ENCODE measurements around the gene PEX19. TPM values are rescaled to one million over a fixed set of nuclear protein-coding genes. Genes with fewer than 3 reads are reported as not detected.

The PEX19 gene
- total RNA-seq, 1 donor from 2014 or later: 33.9 TPM

DNA sequence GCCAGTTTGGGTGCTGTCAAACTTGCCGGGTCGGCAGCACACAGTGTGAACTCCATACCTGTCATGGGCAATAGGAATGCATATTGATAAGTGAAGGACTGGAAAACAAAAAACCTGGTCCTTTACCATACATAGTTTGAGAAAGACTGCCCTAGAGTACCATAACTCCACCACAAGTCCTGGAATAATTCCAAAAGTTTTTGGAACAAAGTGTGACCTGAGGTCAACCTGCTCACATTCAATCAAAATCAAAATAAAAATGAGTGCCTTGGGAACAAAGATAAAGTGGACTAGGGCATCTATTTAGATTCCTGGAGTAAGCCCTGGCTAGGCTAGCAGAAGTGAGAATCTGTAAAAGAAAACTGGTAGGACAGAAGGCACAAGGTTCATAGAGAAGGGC lies 7.6 kb downstream of the PEX19 start:
- no peak for DNase-seq

- no peak for DNase-seq
Measured at GRCh38 chr1:160271025-160271424, 13.9 kb downstream of the PEX19 start.

DNA sequence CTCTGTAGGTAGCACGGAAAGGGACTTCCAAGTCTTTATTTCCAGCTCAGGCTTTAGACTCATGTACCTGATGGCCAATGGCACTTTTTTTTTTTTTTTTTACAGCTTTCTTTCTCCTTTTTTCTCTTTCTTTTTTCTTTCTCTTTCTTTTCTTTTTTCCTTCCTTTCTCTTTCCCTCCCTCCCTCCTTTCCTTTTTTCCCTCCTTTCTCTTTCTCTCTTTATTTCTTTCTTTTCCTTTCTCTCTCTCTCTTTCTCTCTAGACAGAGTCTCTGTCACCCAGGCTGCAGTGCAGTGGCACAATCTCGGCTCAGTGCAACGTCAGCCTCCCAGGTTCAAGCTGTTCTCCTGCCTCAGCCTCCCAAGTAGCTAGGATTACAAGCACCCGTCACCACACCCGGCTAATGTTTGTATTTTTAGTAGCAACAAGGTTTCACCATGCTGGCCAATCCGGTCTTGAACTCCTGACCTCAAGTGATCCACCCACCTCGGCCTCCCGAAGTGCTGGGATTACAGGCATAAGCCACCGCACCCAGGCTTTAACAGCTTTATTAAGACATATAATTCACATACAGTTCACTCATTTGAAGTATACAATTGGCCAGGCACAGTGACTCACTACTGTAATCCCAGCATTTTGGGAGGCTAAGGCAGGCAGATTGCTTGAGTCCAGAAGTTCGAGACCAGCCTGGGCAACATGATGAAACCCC lies 17.5 kb downstream of the PEX19 start:
- DNase-seq: no peak

GRCh38 chr1:160264795-160265307 lies 20.1 kb downstream of the PEX19 start:
- no peak for DNase-seq

GRCh38 chr1:160261893-160262794 lies 22.8 kb downstream of the PEX19 start, which contains the start of gene DCAF8:
Gene DCAF8, minus strand, starts transcription at chr1:160262549. Its CDS starts 18,541 bp downstream, at chr1:160244008.
- DNase-seq: peak; percentile 99

- DNase-seq: peak; percentile 77
Measured at GRCh38 chr1:160261556-160261892, 23.4 kb downstream of the PEX19 start.

- peak; percentile 93 for DNase-seq
Measured at GRCh38 chr1:160260406-160261382, 24.2 kb downstream of the PEX19 start.

- DNase-seq: no peak
Measured at GRCh38 chr1:160258177-160258798, 26.6 kb downstream of the PEX19 start.

- DNase-seq: no peak
Measured at GRCh38 chr1:160257411-160258015, 27.4 kb downstream of the PEX19 start.

- DNase-seq: peak; percentile 56
Measured at GRCh38 chr1:160256396-160257046, 28.4 kb downstream of the PEX19 start.

DNA sequence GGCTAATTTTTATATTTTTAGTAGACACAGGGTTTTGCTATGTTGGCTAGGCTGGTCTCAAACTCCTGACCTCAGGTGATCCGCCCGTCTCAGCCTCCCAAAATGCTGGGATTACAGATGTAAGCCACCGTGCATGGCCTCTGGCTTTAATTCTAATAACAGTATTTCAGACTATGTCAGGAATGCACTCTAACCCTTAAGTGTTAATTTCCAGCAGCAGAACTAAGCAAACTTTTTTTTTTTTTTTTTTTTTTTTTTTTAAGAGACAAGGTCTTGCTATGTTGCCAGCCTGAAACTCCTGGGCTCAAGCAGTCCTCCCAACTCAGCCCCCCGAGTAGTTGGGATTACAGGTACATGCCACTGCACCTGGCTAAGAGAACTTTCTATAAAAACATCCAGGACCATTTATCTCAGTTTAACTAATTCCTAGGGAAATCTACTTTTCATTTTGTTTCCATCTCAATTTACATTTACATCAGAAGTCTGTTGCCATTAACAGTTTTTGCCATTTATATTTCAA lies 29.1 kb downstream of the PEX19 start:
- no peak for DNase-seq

GRCh38 chr1:160251687-160252526 lies 33.0 kb downstream of the PEX19 start:
- peak; percentile 83 for DNase-seq

- DNase-seq: no peak
Measured at GRCh38 chr1:160251011-160251410, 33.9 kb downstream of the PEX19 start.

- no peak for DNase-seq
Measured at GRCh38 chr1:160247053-160247452, 37.9 kb downstream of the PEX19 start.

- DNase-seq: no peak
Measured at GRCh38 chr1:160245434-160245833, 39.5 kb downstream of the PEX19 start.

GRCh38 chr1:160244209-160244608 lies 40.7 kb downstream of the PEX19 start:
- no peak for DNase-seq

- DNase-seq: peak; percentile 13
Measured at GRCh38 chr1:160243767-160244166, 41.2 kb downstream of the PEX19 start.

GRCh38 chr1:160239582-160240299 lies 45.2 kb downstream of the PEX19 start:
- DNase-seq: no peak

DNA sequence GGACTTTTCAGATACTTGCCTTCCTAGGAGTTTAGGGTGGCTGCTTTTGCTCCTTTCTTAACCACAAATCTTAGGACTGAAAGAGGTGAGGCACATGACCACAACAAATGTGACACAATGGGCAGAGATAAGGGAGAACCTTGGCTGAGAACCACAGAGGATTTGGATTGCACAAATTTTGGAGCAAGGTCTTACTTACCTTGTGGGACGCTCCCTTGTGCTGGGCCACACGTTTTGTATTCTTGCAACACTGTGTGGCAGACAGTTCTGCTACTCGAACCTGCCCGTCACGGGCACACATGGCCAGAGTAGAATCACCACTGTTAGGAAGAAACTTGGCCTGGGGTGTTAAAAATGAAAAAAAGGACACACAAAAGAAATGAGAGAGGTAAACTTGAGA lies 46.5 kb downstream of the PEX19 start:
- no peak for DNase-seq

All from dermis blood vessel endothelial cell (primary cell).